ENCODE results near the gene C1orf105. TPM values are rescaled to one million over a fixed set of nuclear protein-coding genes. Genes with fewer than 3 reads are reported as not detected.

Gene C1orf105
- total RNA-seq, 3 donors from 2014 or later: not detected

- no peak for TF ChIP-seq CTCF (IDR thresholded peaks at IDR 0.05)
- peaks cover 7% of the 10 kb centered on the region for H3K4me1 ChIP-seq (ENCODE audit: low read depth)
- no peaks in the 10 kb centered on the region for H3K36me3 ChIP-seq (ENCODE audit: low read depth)
- intact Hi-C loops (cut with DNase I, micrococcal nuclease): loop anchor here in 1 of 2 donors (10.0 kb wide), 1 partner anchor 399 kb away; no protein-coding TSS in a partner anchor
- ATAC-seq (no peak), DNase-seq (no peak)
- no peaks in the 10 kb centered on the region for H3K9me3 ChIP-seq
- no peak overlapping the region for H3K4me3 ChIP-seq
Observed at GRCh38 chr1:172404121-172404520, 16.4 kb upstream of the C1orf105 start.

GRCh38 chr1:172405912-172406311 lies 14.6 kb upstream of the C1orf105 start:
- ATAC-seq (no peak), DNase-seq (no peak)
- Histone ChIP-seq H3K36me3 (ENCODE audit: low read depth) (no peaks in the 10 kb centered on the region), H3K4me1 (ENCODE audit: low read depth) (no peaks in the 10 kb centered on the region), H3K4me3 (no peak overlapping the region), H3K9me3 (no peaks in the 10 kb centered on the region)
- intact Hi-C loops (cut with DNase I, micrococcal nuclease): loop anchor here in 1 of 2 donors (10.0 kb wide), 1 partner anchor 401 kb away; no protein-coding TSS in a partner anchor
- no peak for TF ChIP-seq CTCF (IDR thresholded peaks at IDR 0.05)

GRCh38 chr1:172406968-172407367 lies 13.5 kb upstream of the C1orf105 start:
- H3K4me3 ChIP-seq: no peak overlapping the region
- DNase-seq: no peak
- TF ChIP-seq CTCF (IDR thresholded peaks at IDR 0.05): no peak
- no peak for ATAC-seq
- no peaks in the 10 kb centered on the region for H3K9me3 ChIP-seq
- intact Hi-C loops (cut with DNase I, micrococcal nuclease): loop anchor here in 1 of 2 donors (10.0 kb wide), 1 partner anchor 402 kb away; no protein-coding TSS in a partner anchor
- H3K4me1 ChIP-seq (ENCODE audit: low read depth): no peaks in the 10 kb centered on the region
- H3K36me3 ChIP-seq (ENCODE audit: low read depth): no peaks in the 10 kb centered on the region

- no peak for ATAC-seq
- H3K4me3 ChIP-seq: no peak overlapping the region
Observed at GRCh38 chr1:172408958-172409357, 11.5 kb upstream of the C1orf105 start.

GRCh38 chr1:172410027-172410426 lies 10.5 kb upstream of the C1orf105 start:
- Histone ChIP-seq H3K36me3 (ENCODE audit: low read depth) (no peaks in the 10 kb centered on the region), H3K4me3 (no peak overlapping the region), H3K4me1 (ENCODE audit: low read depth) (no peaks in the 10 kb centered on the region), H3K9me3 (no peaks in the 10 kb centered on the region)
- no peak for ATAC-seq
- no peak for TF ChIP-seq CTCF (IDR thresholded peaks at IDR 0.05)
- DNase-seq: no peak
- intact Hi-C loops (cut with DNase I, micrococcal nuclease): no loop called here

More at GRCh38 chr1:172408958-172409357, 11.5 kb upstream of the C1orf105 start:
- intact Hi-C loops (cut with DNase I, micrococcal nuclease): loop anchor here in 1 of 2 donors (10.0 kb wide), 1 partner anchor 404 kb away; no protein-coding TSS in a partner anchor
- DNase-seq: no peak
- H3K4me1 ChIP-seq (ENCODE audit: low read depth): no peaks in the 10 kb centered on the region
- no peaks in the 10 kb centered on the region for H3K36me3 ChIP-seq (ENCODE audit: low read depth)
- TF ChIP-seq CTCF (IDR thresholded peaks at IDR 0.05): no peak
- no peaks in the 10 kb centered on the region for H3K9me3 ChIP-seq
